Cardiac muscle cell (in vitro differentiated cells and primary cell): ENCODE results near the gene C5orf63. TPM values are rescaled to one million over a fixed set of nuclear protein-coding genes. Genes with fewer than 3 reads are reported as not detected.
"Not testable (repeated sequence)": the region's sequence is repeated elsewhere in the genome, so short reads cannot be mapped to it uniquely, and the experiment has no call there.

Experiments
- DNase-seq, 2 donors: peaks; one replicate each; pipeline versions ENCODE4 v3.0.0 to v3.0.0-alpha.2; 2010 to 2017; ENCODE audit warnings: low read depth in 1 of 2, low spot score in 1 of 2
- H3K27ac ChIP-seq: fragments of 200-600 bp; sonication (generic); 2 replicates; pipeline ENCODE4 v1.5.1; 2016
- H3K27me3 ChIP-seq: fragments of 200-600 bp; sonication (generic); 2 replicates; pipeline ENCODE4 v1.6.0; 2016; ENCODE audit warnings: control low read depth
- H3K36me3 ChIP-seq: fragments of 200-600 bp; sonication (generic); 2 replicates; pipeline ENCODE4 v1.5.1; 2016; ENCODE audit warnings: control low read depth
- H3K4me1 ChIP-seq: fragments of 200-600 bp; sonication (generic); 2 replicates; pipeline ENCODE4 v1.8.1; 2017; ENCODE audit warnings: low read depth, mild to moderate bottlenecking, mixed run types
- H3K4me3 ChIP-seq: fragments of 200-600 bp; sonication (generic); 2 replicates; pipeline ENCODE4 v1.5.1; 2016; ENCODE audit warnings: mild to moderate bottlenecking
- H3K9me3 ChIP-seq: fragments of 200-600 bp; sonication (generic); 2 replicates; pipeline ENCODE4 v1.5.1; 2017; ENCODE audit warnings: low read depth, mild to moderate bottlenecking, control low read depth
- polyA plus RNA-seq: library from polyadenylated mRNA; unstranded; fragments of >200 nt; fragmentation: Nextera tagmentation; extraction: Ambion mirVana; gene quantifications from 2 replicates; pipeline ENCODE4 v1.2.1, GENCODE V29; 2016
- total RNA-seq: library from RNA; depleted of rRNA; stranded (reverse); fragments of >200 nt; gene quantifications from 2 replicates; pipeline ENCODE4 v1.2.3, GENCODE V29; 2016
- TF ChIP-seq, protein P1 (sequence below): IDR thresholded peaks from 2 replicates; pipeline ENCODE4 v1.5.1; 2012; ENCODE audit warnings: low read depth, mild to moderate bottlenecking, low read length

C5orf63 gene
- total and polyA plus RNA-seq, 2 experiments from 2014 or later: 0.06 to 1.6 TPM

DNA sequence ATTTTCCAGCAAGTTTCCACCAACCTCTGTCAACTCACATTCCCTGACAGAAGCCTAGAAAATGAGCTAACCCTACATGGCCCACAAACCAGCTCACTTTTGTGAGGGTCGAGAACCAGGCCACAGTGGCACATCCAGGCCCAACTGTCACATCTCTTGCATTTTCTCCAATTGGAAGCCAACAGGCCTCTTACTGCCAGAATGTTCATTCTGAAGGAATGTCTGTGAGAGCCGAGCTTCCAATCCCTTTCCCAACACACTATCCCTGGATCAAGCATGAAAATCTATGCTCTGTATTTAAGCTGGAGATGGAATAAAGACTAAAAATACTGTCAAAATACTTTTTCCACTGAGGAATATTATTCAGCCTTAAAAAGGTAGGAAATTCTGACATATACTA lies 62.9 kb downstream of the C5orf63 start:
- no peak for DNase-seq
- Histone ChIP-seq H3K9me3 (no peaks in the 10 kb centered on the region), H3K4me3 (no peak overlapping the region), H3K27me3 (no peaks in the 10 kb centered on the region), H3K27ac (no peak overlapping the region), H3K4me1 (peaks cover 6% of the 10 kb centered on the region), H3K36me3 (no peaks in the 10 kb centered on the region)
- TF ChIP-seq, protein P1, sequence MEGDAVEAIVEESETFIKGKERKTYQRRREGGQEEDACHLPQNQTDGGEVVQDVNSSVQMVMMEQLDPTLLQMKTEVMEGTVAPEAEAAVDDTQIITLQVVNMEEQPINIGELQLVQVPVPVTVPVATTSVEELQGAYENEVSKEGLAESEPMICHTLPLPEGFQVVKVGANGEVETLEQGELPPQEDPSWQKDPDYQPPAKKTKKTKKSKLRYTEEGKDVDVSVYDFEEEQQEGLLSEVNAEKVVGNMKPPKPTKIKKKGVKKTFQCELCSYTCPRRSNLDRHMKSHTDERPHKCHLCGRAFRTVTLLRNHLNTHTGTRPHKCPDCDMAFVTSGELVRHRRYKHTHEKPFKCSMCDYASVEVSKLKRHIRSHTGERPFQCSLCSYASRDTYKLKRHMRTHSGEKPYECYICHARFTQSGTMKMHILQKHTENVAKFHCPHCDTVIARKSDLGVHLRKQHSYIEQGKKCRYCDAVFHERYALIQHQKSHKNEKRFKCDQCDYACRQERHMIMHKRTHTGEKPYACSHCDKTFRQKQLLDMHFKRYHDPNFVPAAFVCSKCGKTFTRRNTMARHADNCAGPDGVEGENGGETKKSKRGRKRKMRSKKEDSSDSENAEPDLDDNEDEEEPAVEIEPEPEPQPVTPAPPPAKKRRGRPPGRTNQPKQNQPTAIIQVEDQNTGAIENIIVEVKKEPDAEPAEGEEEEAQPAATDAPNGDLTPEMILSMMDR: no peak

DNA sequence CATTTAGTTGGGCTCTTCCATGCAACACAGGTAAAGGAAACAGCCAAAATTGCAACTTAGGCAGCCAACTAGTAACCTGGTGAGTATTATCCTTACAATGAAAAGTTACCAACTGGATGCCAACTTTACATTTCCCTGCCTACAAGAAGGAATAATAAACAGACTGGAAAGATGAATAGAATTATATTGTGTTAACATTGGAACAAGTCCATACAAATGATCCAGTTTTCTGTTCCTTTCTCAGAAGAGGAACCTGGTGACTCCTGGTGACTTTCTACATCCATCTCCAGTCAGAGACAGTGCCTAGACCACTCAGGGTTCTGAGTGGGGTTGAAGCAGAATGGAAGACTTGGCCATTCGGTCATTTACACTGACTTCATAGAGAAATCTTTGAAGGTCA lies 63.5 kb downstream of the C5orf63 start:
- Histone ChIP-seq H3K4me3 (no peak overlapping the region), H3K27ac (no peak overlapping the region), H3K4me1 (peaks cover 6% of the 10 kb centered on the region), H3K9me3 (no peaks in the 10 kb centered on the region), H3K27me3 (no peaks in the 10 kb centered on the region), H3K36me3 (no peaks in the 10 kb centered on the region)
- no peak for DNase-seq
- TF ChIP-seq, protein P1: no peak

DNA sequence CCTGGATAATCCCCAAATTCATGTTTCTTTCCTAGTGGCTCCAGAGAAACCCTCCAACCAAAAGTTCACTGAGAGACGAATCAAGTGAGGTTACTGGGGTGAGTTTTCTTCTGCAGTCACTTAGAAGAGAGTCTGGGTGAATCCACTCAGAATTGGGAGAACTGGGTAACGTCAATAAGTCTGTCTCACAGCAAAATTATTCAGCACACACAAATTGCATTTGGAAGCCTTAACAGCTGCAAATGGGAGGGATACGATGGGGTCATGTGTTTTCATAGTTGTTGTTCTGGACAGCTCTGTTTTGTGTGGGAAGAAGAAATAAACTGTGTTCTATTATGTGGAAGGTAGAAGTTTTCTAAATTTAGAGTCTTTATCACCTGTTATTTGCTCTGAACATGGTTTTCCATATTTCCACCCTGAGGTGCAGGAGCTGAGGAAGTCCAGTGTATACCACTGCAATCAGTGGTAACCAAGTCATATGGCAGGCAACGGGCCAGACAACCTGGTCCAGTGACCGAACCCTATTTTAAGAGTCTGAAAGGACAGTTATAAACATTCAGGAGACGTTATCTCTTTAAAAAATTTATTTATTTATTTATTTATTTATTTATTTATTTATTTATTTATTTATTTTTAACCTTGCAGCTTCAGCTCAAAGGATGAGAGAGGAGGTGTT lies 64.9 kb downstream of the C5orf63 start:
- Histone ChIP-seq H3K4me1 (peaks cover 12% of the 10 kb centered on the region), H3K36me3 (no peaks in the 10 kb centered on the region), H3K27ac (no peak overlapping the region), H3K27me3 (no peaks in the 10 kb centered on the region), H3K9me3 (no peaks in the 10 kb centered on the region), H3K4me3 (no peak overlapping the region)
- TF ChIP-seq, protein P1: no peak
- DNase-seq: no peak

DNA sequence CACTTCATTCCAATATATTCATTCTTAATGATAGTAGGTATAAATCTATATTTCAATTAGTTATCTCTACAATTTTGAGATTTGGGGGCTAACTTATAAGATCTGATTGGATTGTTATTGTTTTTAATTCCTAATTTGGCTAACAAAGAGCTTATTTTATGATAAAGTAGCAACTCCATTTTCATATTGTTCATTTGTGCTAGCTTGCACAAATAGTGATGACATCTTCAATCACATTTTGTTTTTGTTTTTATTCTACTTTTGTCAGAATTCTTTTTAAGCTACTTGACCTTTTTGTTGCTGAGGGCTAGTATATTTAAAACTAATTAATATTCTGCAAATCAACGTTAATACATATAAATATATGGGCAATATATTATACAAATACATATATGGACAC lies 65.8 kb downstream of the C5orf63 start:
- Histone ChIP-seq H3K4me3 (no peak overlapping the region), H3K27ac (no peak overlapping the region), H3K27me3 (no peaks in the 10 kb centered on the region), H3K4me1 (peaks cover 7% of the 10 kb centered on the region), H3K36me3 (no peaks in the 10 kb centered on the region), H3K9me3 (no peaks in the 10 kb centered on the region)
- no peak for DNase-seq
- TF ChIP-seq, protein P1: no peak

DNA sequence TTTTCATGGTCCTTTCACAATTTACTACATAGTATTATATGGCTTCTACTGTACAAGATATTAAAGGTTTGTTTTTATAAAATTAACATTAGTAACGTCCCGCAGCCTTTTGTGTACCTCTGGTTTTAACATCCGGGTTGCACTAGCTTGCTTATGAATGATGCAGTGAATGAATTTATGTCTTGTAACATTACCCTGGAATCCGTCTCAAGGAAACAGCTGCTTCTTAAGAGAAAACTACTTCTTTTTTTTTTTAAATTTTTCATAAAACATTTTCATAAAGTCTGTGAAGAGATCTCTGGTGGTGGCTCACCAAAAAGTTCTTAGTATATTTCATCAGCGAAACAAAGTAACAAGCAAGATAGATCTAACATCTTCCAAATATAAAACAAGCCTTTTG lies 66.6 kb downstream of the C5orf63 start:
- no peaks in the 10 kb centered on the region for H3K9me3 ChIP-seq
- no peak overlapping the region for H3K27ac ChIP-seq
- peak in 1 of 2 donors; percentile 44 for DNase-seq
- no peaks in the 10 kb centered on the region for H3K27me3 ChIP-seq
- peaks cover 15% of the 10 kb centered on the region for H3K4me1 ChIP-seq
- no peak overlapping the region for H3K4me3 ChIP-seq
- H3K36me3 ChIP-seq: no peaks in the 10 kb centered on the region
- TF ChIP-seq, protein P1: no peak

DNA sequence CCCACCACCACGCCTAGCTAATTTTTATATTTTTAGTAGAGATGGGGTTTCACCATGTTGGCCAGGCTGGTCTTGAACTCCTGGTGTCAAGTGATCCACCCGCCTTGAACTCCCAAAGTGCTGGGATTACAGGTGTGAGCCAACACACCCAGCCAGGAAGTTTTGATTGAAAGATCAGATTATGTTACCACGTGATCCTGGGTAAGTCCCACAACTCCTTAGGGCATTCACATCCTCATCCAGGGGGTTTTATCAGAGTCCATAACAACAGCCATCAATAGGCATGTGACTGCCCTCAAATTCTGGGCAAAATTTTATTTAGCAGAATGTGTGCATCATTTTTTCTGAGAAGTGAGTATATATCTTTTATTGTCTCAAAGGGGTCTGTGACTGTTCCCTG lies 68.0 kb downstream of the C5orf63 start:
- H3K27me3 ChIP-seq, H3K4me3 ChIP-seq, H3K27ac ChIP-seq, H3K9me3 ChIP-seq, DNase-seq, H3K36me3 ChIP-seq: not testable (repeated sequence)
- H3K4me1 ChIP-seq: peaks cover 15% of the 10 kb centered on the region
